Hematopoietic multipotent progenitor cell treated with erythropoietin and hydrocortisone succinate and interleukin-3 and kit ligand, for 17 days (in vitro differentiated cells): Measurements from ENCODE around the gene TMEM63C.
A peak's percentile ranks its signal among the peaks of the same experiment; 100 is the strongest.
"Not testable (repeated sequence)": the region's sequence is repeated elsewhere in the genome, so short reads cannot be mapped to it uniquely, and the experiment has no call there.

Experiments
- DNase-seq: peaks from one replicate; pipeline ENCODE4 v3.0.0-alpha.2; 2015; ENCODE audit warnings: low spot score

The TMEM63C gene

GRCh38 chr14:77276295-77276935 lies 94.8 kb downstream of the TMEM63C start:
- DNase-seq, result no peak

GRCh38 chr14:77276959-77277358 lies 95.4 kb downstream of the TMEM63C start:
- no peak for DNase-seq

- no peak for DNase-seq
Measured at GRCh38 chr14:77278461-77279230, 97.0 kb downstream of the TMEM63C start.

GRCh38 chr14:77279719-77280118 lies 98.1 kb downstream of the TMEM63C start:
- DNase-seq, result no peak

GRCh38 chr14:77280921-77281320 lies 99.3 kb downstream of the TMEM63C start:
- not testable (repeated sequence) for DNase-seq

- DNase-seq, result no peak
Measured at GRCh38 chr14:77281852-77282410, 100.3 kb downstream of the TMEM63C start.

- DNase-seq, result no peak
Measured at GRCh38 chr14:77284066-77284465, 102.5 kb downstream of the TMEM63C start.

GRCh38 chr14:77284466-77284865 lies 102.9 kb downstream of the TMEM63C start:
- no peak for DNase-seq

GRCh38 chr14:77286576-77286975 lies 105.0 kb downstream of the TMEM63C start:
- no peak for DNase-seq

GRCh38 chr14:77290705-77291104 lies 109.1 kb downstream of the TMEM63C start:
- no peak for DNase-seq

GRCh38 chr14:77296155-77296554 lies 114.6 kb downstream of the TMEM63C start:
- no peak for DNase-seq

- DNase-seq, result no peak
Measured at GRCh38 chr14:77296906-77297305, 115.3 kb downstream of the TMEM63C start.

GRCh38 chr14:77299771-77300170 lies 118.2 kb downstream of the TMEM63C start:
- no peak for DNase-seq

GRCh38 chr14:77301103-77301502 lies 119.5 kb downstream of the TMEM63C start:
- peak; percentile 82 for DNase-seq

- DNase-seq, result peak; percentile 66
Measured at GRCh38 chr14:77302926-77303325, 121.3 kb downstream of the TMEM63C start.

GRCh38 chr14:77303417-77304156 lies 122.0 kb downstream of the TMEM63C start:
- DNase-seq, result peak; percentile 79

GRCh38 chr14:77305696-77306095 lies 124.1 kb downstream of the TMEM63C start:
- DNase-seq, result no peak

- DNase-seq, result no peak
Measured at GRCh38 chr14:77306416-77306815, 124.8 kb downstream of the TMEM63C start.

GRCh38 chr14:77306851-77307496 lies 125.4 kb downstream of the TMEM63C start:
- DNase-seq, result no peak
